SW 1271 (cell line): ENCODE measurements around the gene NPLOC4.
"Not testable (repeated sequence)": the region's sequence is repeated elsewhere in the genome, so short reads cannot be mapped to it uniquely, and the experiment has no call there.

Experiments used
- DNase-seq, 2 experiments: peaks; one replicate each; lab custom pipeline; 2025; lab: John Stamatoyannopoulos, UW

The NPLOC4 gene

DNA sequence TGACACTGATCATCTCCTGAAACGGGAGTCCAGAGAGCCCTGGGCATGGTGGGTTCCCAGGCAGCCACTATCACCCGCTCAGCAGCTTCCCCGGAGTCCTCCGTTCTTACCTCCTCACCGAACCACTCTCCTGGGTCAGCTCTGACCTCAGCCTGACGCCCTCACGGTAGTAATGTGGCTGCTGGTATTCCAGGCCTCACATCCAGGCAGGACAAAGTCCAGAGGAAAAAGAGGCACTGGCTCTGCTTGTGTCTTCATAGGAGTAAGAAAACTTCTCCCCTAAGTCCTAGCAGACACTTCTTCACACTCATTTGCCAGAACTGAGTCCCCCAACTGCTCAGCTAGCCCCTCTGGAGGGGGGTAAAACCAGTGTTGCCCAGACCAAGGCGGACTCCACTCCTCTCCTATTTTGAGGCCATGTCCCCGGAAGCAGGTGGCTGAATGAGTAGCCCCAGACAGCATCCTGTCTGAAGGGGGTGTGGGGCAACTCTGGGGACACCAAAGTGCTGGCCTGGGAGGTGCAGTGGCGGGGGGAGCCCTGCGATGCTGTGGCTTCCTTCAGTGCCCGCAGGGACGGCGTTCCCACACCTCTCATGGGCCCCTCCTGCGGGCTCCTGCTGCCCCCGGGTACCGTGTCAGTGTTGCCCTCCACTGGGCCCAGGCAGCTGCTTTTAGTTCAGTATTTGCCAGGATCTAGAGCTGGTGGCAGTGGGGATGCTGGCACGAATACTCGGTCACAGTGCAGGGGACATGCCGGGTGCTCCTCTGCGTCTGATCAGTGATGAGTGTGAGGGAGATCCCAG, 103.4 kb downstream of the NPLOC4 start:
- DNase-seq = no peak

- no peak for DNase-seq
Measured at GRCh38 chr17:81532490-81533287, 104.2 kb downstream of the NPLOC4 start.

DNA sequence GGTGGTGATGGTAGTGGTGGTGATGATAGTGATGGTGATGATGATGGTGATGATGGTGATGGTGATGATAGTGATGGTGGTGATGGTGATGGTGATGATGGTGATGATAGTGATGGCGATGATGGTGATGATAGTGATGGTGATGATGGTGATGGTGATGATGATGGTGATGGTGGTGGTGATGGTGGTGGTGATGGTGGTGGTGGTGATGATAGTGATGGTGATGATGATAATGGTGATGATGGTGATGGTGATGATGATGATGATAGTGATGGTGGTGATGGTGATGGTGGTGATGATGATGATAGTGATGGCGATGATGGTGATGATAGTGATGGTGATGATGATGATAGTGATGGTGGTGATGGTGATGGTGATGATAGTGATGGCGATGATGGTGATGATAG, 104.9 kb downstream of the NPLOC4 start:
- DNase-seq = not testable (repeated sequence)

GRCh38 chr17:81531013-81531412, 105.9 kb downstream of the NPLOC4 start:
- DNase-seq = not testable (repeated sequence)

GRCh38 chr17:81529437-81529803, 107.5 kb downstream of the NPLOC4 start:
- DNase-seq = no peak

DNA sequence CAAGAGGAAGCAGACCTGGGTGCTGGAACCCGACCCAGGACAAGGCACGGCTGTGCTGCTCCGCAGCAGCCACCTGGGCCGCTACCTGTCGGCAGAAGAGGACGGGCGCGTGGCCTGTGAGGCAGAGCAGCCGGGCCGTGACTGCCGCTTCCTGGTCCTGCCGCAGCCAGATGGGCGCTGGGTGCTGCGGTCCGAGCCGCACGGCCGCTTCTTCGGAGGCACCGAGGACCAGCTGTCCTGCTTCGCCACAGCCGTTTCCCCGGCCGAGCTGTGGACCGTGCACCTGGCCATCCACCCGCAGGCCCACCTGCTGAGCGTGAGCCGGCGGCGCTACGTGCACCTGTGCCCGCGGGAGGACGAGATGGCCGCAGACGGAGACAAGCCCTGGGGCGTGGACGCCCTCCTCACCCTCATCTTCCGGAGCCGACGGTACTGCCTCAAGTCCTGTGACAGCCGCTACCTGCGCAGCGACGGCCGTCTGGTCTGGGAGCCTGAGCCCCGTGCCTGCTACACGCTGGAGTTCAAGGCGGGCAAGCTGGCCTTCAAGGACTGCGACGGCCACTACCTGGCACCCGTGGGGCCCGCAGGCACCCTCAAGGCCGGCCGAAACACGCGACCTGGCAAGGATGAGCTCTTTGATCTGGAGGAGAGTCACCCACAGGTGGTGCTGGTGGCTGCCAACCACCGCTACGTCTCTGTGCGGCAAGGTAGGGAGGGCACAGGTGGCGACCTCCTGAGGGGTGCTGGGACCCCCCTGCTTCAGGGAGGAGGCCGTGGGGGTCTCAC, 108.1 kb downstream of the NPLOC4 start:
- DNase-seq = no peak

DNA sequence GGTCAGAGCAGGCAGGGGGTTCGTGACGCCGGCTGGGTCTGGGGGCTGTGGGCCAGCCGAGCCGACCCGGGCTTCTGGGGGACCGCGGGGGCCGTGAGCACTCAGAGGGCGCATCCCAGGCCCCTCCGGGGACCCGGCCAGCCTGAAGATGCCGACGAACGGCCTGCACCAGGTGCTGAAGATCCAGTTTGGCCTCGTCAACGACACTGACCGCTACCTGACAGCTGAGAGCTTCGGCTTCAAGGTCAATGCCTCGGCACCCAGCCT, 108.6 kb downstream of the NPLOC4 start:
- no peak for DNase-seq

- no peak for DNase-seq
Measured at GRCh38 chr17:81527591-81528383, 109.1 kb downstream of the NPLOC4 start, which contains the start of gene FSCN2. Gene FSCN2 (plus strand): TSS chr17:81528377. CDS start chr17:81528532, 155 bp downstream.

GRCh38 chr17:81526662-81527571, 110.0 kb downstream of the NPLOC4 start:
- DNase-seq = no peak

DNA sequence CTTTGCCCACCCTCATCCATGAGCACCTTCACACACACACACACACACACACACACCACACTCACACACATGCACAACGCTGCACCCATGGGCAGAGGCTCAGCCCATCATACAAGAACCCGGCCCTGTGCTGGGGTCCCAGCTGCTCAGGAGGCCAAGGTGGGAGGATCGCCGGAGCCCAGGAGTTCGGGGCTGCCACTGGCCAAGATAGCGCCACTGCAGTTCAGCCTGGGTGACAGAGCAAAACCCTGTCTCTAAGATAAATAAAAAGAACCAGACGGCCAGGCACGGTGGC, 112.1 kb downstream of the NPLOC4 start:
- DNase-seq = no peak

- no peak for DNase-seq
Measured at GRCh38 chr17:81524039-81524864, 112.7 kb downstream of the NPLOC4 start.

DNA sequence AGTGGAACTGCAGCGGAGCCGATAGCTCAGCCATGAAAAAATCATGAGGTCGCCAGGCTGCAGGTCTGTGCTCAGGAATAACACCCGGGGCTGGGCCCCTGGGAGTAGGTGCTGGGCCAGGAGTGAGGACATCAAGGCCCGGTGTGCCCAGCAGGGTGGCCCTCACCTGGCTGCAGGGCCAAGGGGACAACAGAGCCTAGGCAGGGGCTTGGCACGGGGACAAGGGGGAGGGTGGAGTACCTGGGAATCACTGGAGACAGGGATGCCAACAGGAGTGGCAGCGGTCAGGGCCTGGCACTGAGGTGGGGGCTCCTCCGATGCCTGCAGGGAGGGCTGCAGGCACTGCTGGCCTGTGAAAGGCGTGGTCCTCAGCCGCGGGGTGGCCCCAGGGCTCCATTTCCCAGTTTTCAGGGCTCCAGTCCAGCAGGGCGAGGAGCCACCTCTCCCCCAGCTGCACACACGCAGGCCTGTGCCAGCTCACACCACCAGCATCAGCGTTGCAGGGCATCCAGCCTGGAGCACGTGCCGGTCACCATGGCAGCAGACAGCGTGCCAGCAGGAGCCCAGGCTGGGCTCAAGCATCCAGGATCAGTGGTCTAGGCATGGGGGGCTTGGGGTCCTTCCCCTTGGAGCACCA, 113.4 kb downstream of the NPLOC4 start:
- no peak for DNase-seq

DNA sequence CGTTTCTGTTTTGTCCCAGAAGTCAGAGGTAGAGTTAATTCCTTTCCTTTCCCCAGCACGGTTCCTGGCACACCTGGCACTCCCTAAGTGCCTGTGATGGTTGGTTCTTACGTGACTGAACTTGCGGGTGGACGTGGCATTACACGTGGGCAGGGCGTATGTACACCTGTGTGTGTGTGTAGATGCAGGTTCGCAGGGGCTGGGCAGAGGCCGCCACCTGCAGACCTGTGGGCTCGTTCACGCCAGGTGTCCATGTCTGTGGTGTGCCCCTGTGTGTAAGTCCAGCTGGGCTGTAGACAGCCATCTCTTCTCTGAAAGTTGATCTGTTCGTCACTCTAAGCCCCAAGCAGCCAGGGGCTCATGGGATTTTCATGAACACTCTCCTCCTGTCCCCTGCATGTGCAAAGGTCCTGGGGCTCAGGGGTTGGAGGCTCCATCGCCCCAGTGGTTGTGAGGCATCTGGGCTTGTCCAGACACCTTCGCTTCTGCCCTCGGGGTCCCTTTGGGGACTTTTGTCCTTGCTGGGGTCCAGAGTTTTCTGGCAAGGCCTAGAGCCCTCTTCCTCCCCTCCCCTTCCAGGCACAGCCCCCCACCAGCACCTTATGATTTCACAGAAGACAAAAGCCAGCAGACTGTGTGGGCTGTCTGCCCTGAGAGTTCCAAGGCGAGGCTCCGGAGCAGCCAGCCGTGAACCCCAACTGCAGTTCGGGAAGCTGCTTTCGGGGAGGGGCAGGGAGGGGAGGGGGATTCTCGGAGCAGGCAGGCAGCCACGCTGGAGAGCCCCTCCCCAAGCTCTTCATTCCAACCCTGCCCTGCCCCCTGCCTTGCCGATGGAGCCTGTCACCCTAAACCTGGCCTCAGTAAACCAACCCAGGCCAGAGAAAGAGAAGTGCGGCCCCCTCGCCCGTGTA, 114.2 kb downstream of the NPLOC4 start:
- no peak for DNase-seq

DNA sequence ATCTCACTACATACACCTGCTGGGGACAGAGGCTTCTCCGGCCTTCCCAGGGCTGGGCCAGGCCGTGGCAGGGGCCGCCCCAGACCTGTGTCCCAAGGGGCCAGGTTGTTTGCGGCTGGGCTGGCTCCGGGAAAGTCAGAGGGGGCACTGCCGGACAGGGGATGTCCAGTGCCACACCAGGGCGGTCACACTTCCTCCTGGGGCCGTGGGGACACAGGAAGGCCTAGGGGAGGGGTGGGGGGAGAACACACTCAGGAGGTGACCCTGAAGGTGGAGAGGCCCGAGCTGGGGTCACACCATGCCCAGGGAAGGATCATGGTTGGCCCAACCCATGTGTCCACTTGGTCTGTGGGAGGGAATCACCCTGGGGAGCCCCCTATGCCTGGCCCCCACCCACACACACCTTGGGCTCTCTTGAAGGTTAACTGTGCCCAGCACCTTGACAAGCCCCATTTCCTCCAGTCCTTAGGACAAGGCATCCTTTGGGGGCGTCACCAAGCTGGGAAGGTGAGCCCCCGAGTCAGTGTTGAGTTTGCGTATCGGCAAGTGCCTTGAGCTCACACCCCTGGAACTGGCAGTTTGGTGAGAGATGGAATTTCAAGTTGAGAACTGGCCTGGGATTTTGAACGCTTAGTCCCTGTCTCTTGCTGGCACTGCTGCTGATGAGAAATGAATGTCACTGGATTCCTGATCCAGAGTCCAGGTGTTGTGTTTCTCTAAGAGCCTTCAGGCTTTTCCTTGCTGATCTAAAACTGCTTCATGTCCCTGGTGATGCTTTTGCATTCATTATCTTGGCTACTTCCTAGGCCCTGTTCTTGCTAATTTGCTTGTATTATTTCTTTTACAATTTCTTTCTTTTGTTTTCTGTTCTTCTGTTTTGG, 116.7 kb downstream of the NPLOC4 start:
- no peak for DNase-seq

- DNase-seq = no peak
Measured at GRCh38 chr17:81519284-81520020, 117.5 kb downstream of the NPLOC4 start.

- DNase-seq = no peak
Measured at GRCh38 chr17:81518785-81519283, 118.1 kb downstream of the NPLOC4 start.
